K562 (cell line): ENCODE results near the gene RAI1. TPM values are rescaled to one million over a fixed set of nuclear protein-coding genes. Genes with fewer than 3 reads are reported as not detected.

ENCODE experiments used
- ATAC-seq: fragments of 200-7000 bp; cut with Tn5 transposase; 3 replicates; pipeline ENCODE4 v1.9.1; 2020; ENCODE audit warnings: moderate library complexity
- BruUV-seq: library from RNA; stranded (reverse); fragments of 400-500 nt; replicated peaks from 2 replicates; lab custom pipeline; 2021; lab: Mats Ljungman, UMichigan
- CTCF ChIA-PET: fragments of 300-600 bp; formaldehyde crosslinking; extraction: SDS; loops from one replicate; lab custom pipeline; 2021; ENCODE audit warnings: low intra/inter-chr PET ratio; lab: Yijun Ruan, JAX
- POLR2A ChIA-PET: fragments of 300-600, 350-650 bp; sonication (Branson Sonifier 250); formaldehyde crosslinking; extraction: SDS; loops from one replicate; lab custom pipeline; 2021; ENCODE audit warnings: antibody characterized with exemption, inconsistent platforms; lab: Yijun Ruan, JAX
- DNase-seq, 4 experiments: peaks; one replicate each; pipeline versions ENCODE4 v3.0.0 to v3.0.0-alpha.2; 2011 to 2018; ENCODE audit warnings: low spot score in 3 of 4, mixed read lengths in 3 of 4; ENCODE audit errors: extremely low read depth in 1 of 4
- FAIRE-seq: peaks from 2 replicates; lab custom pipeline; 2011; peaks lifted over from hg19 to GRCh38; lab: Jason Lieb, UNC
- H2AFZ ChIP-seq: 2 replicates; pipeline ENCODE4 v1.6.0; 2011; ENCODE audit warnings: low read depth, low read length, control low read depth, inconsistent platforms
- H3K27ac ChIP-seq: fragments of 200-600 bp; 3 replicates; pipeline ENCODE4 v1.8.0; 2011; ENCODE audit warnings: low read depth, mild to moderate bottlenecking, control low read depth, inconsistent platforms, low read length, moderate library complexity, mixed read lengths; ENCODE audit errors: extremely low read depth
- H3K27me3 ChIP-seq, 2 experiments: fragments of 300-600 bp in 1 of 2; 2 replicates in 1 of 2; 3 replicates in 1 of 2; pipeline versions ENCODE4 v1.6.0 to v1.8.0; 2011; ENCODE audit warnings: inconsistent platforms in 2 of 2, low read length in 2 of 2, mild to moderate bottlenecking in 1 of 2, mixed read lengths in 1 of 2, moderate library complexity in 1 of 2; ENCODE audit not compliant: control insufficient read depth in 2 of 2, insufficient read depth in 2 of 2
- H3K36me3 ChIP-seq: fragments of 300-600 bp; 3 replicates; pipeline ENCODE4 v1.8.0; 2011; ENCODE audit warnings: mild to moderate bottlenecking, low read length, inconsistent platforms; ENCODE audit not compliant: control insufficient read depth, insufficient read depth
- H3K4me1 ChIP-seq, 2 experiments: fragments of 200-600 bp in 1 of 2; replicated peaks in 1 of 2; 2 replicates in 1 of 2; 3 replicates in 1 of 2; pipeline versions ENCODE4 v1.5.1 to v1.8.0; 2011; ENCODE audit warnings: inconsistent platforms in 2 of 2, low read length in 2 of 2, mild to moderate bottlenecking in 1 of 2, mixed read lengths in 1 of 2, moderate library complexity in 1 of 2; ENCODE audit not compliant: control insufficient read depth in 2 of 2, insufficient read depth in 2 of 2
- H3K4me2 ChIP-seq: 2 replicates; pipeline ENCODE4 v1.6.1; 2011; ENCODE audit warnings: low read length, control low read depth, inconsistent platforms, mixed read lengths; ENCODE audit not compliant: insufficient read depth
- H3K4me3 ChIP-seq: fragments of 200-600 bp; sonication (generic), shearing (Covaris generic); 2 replicates; pipeline ENCODE4 v1.5.1; 2016; ENCODE audit warnings: control low read depth, inconsistent platforms
- H3K79me2 ChIP-seq: fragments of 200-600 bp; 3 replicates; pipeline ENCODE4 v1.8.0; 2011; ENCODE audit warnings: low read length, inconsistent platforms; ENCODE audit not compliant: control insufficient read depth, insufficient read depth
- H3K9ac ChIP-seq, 2 experiments: 2 replicates each; pipeline versions ENCODE4 v1.6.0 to v1.6.1; 2011; ENCODE audit warnings: low read depth in 2 of 2, low read length in 2 of 2, control low read depth in 1 of 2, inconsistent platforms in 1 of 2, mild to moderate bottlenecking in 1 of 2, mixed read lengths in 1 of 2; ENCODE audit not compliant: insufficient read depth in 1 of 2
- H3K9me1 ChIP-seq: one replicate; pipeline ENCODE4 v1.6.0; 2011; ENCODE audit warnings: inconsistent platforms, mild to moderate bottlenecking, low read length, moderate library complexity; ENCODE audit not compliant: control insufficient read depth, insufficient read depth
- H3K9me3 ChIP-seq: replicated peaks from 2 replicates; pipeline ENCODE4 v1.5.1; 2011; ENCODE audit warnings: low read depth, low read length, inconsistent platforms; ENCODE audit not compliant: control insufficient read depth, insufficient read depth
- H4K20me1 ChIP-seq: replicated peaks from 2 replicates; pipeline ENCODE4 v1.6.1; 2011; ENCODE audit warnings: low read length, inconsistent platforms, mixed read lengths; ENCODE audit not compliant: control insufficient read depth, insufficient read depth
- ARID1B ChIP-seq: fragments of 450-650 bp; IDR thresholded peaks from 2 replicates; pipeline ENCODE4 v1.6.1; 2016; ENCODE audit warnings: antibody characterized with exemption, mild to moderate bottlenecking, inconsistent platforms
- BCOR ChIP-seq: fragments of 450-650 bp; IDR thresholded peaks from 2 replicates; pipeline ENCODE4 v1.6.1; 2016
- BDP1 ChIP-seq: IDR thresholded peaks from 3 replicates; pipeline ENCODE4 v1.6.1; 2011; ENCODE audit not compliant: insufficient read length, insufficient read depth
- BRF2 ChIP-seq: IDR thresholded peaks from 3 replicates; pipeline ENCODE4 v1.6.1; 2011; ENCODE audit warnings: borderline replicate concordance, mild to moderate bottlenecking; ENCODE audit not compliant: insufficient read length, insufficient read depth
- ERF ChIP-seq: fragments of 450-650 bp; formaldehyde crosslinking; IDR thresholded peaks from 2 replicates; pipeline ENCODE4 v1.4.0; 2020; ENCODE audit warnings: mild to moderate bottlenecking, mixed read lengths
- ETS2 ChIP-seq: IDR thresholded peaks from 2 replicates; pipeline ENCODE4 v1.6.1; 2016; ENCODE audit warnings: borderline replicate concordance, missing genetic modification characterization, mild to moderate bottlenecking, moderate library complexity, missing compliant biosample characterization; ENCODE audit not compliant: poor library complexity, severe bottlenecking
- POLR3G ChIP-seq: IDR thresholded peaks from 2 replicates; pipeline ENCODE4 v1.6.1; 2011; ENCODE audit not compliant: insufficient read length, insufficient replicate concordance; ENCODE audit errors: extremely low read depth
- RBM34 ChIP-seq: fragments of 200-400 bp; formaldehyde crosslinking; IDR thresholded peaks from 2 replicates; pipeline ENCODE4 v1.6.1; 2018; ENCODE audit warnings: low read length, borderline replicate concordance; ENCODE audit not compliant: insufficient read depth
- SMAD2 ChIP-seq: fragments of 150-350 bp; IDR thresholded peaks from 2 replicates; pipeline ENCODE4 v1.6.1; 2014; ENCODE audit warnings: low read depth, mild to moderate bottlenecking, low read length
- ZNF121 ChIP-seq: sonication (generic); formaldehyde crosslinking; conservative IDR thresholded peaks from 2 replicates; pipeline ENCODE4 v1.8.0; 2022; ENCODE audit warnings: missing genetic modification reagents
- WGBS: fragments of 100-300 bp; shearing (Covaris generic); methylation state at CpG from one replicate; pipeline ENCODE4 v1.1.6; 2016; ENCODE audit warnings: low coverage, mixed read lengths; ENCODE audit not compliant: insufficient coverage; ENCODE audit errors: missing lambda C conversion rate; 5-methylcytosine and 5-hydroxymethylcytosine counted together
- in situ Hi-C: fragments of 300-500 bp; cut with MboI; formaldehyde crosslinking; loops from 4 replicates; pipeline ENCODE4 v1.15.0; 2018; ENCODE audit warnings: inconsistent platforms, mixed read lengths
- intact Hi-C: fragments of 100-400 bp; cut with micrococcal nuclease; formaldehyde crosslinking; loops from 2 replicates; pipeline ENCODE4 v1.14.2; 2022
- polyA plus RNA-seq, 8 experiments: library from polyadenylated mRNA; depleted of rRNA in 4 of 8; stranded (reverse) in 5 of 8; unstranded in 3 of 8; fragments of >200 nt; fragmentation: Nextera tagmentation in 2 of 8; fragmentation: Illumina TruSeq in 1 of 8; extraction: Ambion mirVana in 2 of 8; extraction: Trizol in 1 of 8; gene quantifications; 2 replicates each; pipeline versions ENCODE4 v1.2.1 to v1.2.3, GENCODE V29; 2011 to 2014; ENCODE audit warnings: inconsistent platforms in 1 of 8, missing spikeins in 1 of 8
- total RNA-seq, 7 experiments: library from RNA; depleted of rRNA in 6 of 7; stranded (reverse); fragments of >200 nt in 6 of 7; fragmentation: Illumina TruSeq in 2 of 7; extraction: Trizol in 2 of 7; gene quantifications; 2 replicates each; pipeline versions ENCODE4 v1.2.1 to v1.2.3, GENCODE V29; 2011 to 2021; ENCODE audit warnings: low replicate concordance in 1 of 7
- TF ChIP-seq, protein P1 (sequence below): fragments of 250-450 bp; sonication (Bioruptor Pico); IDR thresholded peaks from 2 replicates; pipeline ENCODE4 v1.5.0; 2021
- TF ChIP-seq, protein P2 (sequence below), 2 experiments: fragments of 450-650 bp; conservative IDR thresholded peaks; 2 replicates each; pipeline ENCODE4 v1.6.1; 2017; ENCODE audit warnings: mild to moderate bottlenecking in 2 of 2, moderate library complexity in 2 of 2
- TF ChIP-seq, protein P3 (sequence below): fragments of 450-650 bp; formaldehyde crosslinking; IDR thresholded peaks from 2 replicates; pipeline ENCODE4 v1.4.0; 2020; ENCODE audit warnings: mild to moderate bottlenecking, moderate library complexity

The RAI1 gene
- total and polyA plus RNA-seq, 9 of the 15 experiments (the other 6 are each of a cell fraction or from before 2014, with no cell fraction given), result 0.68 to 19.9 (median 5.5) TPM

- intact Hi-C loops, result no loop called here
- Histone ChIP-seq H3K9me3 (no peaks in the 10 kb centered on the region), H2AFZ (no peak overlapping the region), H3K36me3 (peaks cover 8% of the 10 kb centered on the region; the same call in 1 of the 3 replicates), H3K4me1 (peaks cover 0 to 5% of the 10 kb centered on the region in 2 experiments; a peak in 2 of 5 replicates), H3K79me2 (no peaks in the 10 kb centered on the region; the same call in none of the 3 replicates), H4K20me1 (peaks cover 9% of the 10 kb centered on the region; the same call in 1 of the 2 replicates), H3K27ac (no peak overlapping the region), H3K27me3 (no peaks in the 10 kb centered on the region), H3K4me2 (no peak overlapping the region), H3K9ac (no peak overlapping the region; a peak in 1 of 4 replicates), H3K4me3 (no peak overlapping the region), H3K9me1 (peaks cover 4% of the 10 kb centered on the region)
- in situ Hi-C loops, result no loop called here
- ChIA-PET CTCF (interaction anchor here (1.2 kb wide), 1 partner anchor 130 kb away, joined by 7 read pairs; no protein-coding TSS in a partner anchor), POLR2A (interaction anchor here (0.6 kb wide), 1 partner anchor 15 kb away, joined by 3 read pairs; no protein-coding TSS in a partner anchor)
- DNase-seq, result no peak
- FAIRE-seq, result no peak
- no peak for ATAC-seq
- no TSS peak for BruUV-seq
- WGBS, result 90% methylated on average over 14 of the region's 14 CpGs
- TF ChIP-seq BRF2 (no peak), ERF (no peak), POLR3G (no peak), ZNF121 (CRISPR knock-in tag) (no peak), SMAD2 (no peak), BCOR (no peak), ETS2 (tag) (no peak), ARID1B (no peak), RBM34 (no peak), BDP1 (no peak)
- TF ChIP-seq, protein P1, sequence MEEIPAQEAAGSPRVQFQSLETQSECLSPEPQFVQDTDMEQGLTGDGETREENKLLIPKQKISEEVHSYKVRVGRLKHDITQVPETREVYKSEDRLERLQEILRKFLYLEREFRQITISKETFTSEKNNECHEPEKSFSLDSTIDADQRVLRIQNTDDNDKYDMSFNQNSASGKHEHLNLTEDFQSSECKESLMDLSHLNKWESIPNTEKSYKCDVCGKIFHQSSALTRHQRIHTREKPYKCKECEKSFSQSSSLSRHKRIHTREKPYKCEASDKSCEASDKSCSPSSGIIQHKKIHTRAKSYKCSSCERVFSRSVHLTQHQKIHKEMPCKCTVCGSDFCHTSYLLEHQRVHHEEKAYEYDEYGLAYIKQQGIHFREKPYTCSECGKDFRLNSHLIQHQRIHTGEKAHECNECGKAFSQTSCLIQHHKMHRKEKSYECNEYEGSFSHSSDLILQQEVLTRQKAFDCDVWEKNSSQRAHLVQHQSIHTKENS (CRISPR knock-in tag), result no peak
- TF ChIP-seq, protein P2, sequence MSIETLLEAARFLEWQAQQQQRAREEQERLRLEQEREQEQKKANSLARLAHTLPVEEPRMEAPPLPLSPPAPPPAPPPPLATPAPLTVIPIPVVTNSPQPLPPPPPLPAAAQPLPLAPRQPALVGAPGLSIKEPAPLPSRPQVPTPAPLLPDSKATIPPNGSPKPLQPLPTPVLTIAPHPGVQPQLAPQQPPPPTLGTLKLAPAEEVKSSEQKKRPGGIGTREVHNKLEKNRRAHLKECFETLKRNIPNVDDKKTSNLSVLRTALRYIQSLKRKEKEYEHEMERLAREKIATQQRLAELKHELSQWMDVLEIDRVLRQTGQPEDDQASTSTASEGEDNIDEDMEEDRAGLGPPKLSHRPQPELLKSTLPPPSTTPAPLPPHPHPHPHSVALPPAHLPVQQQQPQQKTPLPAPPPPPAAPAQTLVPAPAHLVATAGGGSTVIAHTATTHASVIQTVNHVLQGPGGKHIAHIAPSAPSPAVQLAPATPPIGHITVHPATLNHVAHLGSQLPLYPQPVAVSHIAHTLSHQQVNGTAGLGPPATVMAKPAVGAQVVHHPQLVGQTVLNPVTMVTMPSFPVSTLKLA (conservative IDR thresholded peaks at IDR 0.05), result no peak
- TF ChIP-seq, protein P3, sequence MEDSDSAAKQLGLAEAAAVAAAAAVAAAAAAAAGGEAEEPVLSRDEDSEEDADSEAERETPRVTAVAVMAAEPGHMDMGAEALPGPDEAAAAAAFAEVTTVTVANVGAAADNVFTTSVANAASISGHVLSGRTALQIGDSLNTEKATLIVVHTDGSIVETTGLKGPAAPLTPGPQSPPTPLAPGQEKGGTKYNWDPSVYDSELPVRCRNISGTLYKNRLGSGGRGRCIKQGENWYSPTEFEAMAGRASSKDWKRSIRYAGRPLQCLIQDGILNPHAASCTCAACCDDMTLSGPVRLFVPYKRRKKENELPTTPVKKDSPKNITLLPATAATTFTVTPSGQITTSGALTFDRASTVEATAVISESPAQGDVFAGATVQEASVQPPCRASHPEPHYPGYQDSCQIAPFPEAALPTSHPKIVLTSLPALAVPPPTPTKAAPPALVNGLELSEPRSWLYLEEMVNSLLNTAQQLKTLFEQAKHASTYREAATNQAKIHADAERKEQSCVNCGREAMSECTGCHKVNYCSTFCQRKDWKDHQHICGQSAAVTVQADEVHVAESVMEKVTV (CRISPR knock-in tag), result no peak
Observed at GRCh38 chr17:17730250-17730935, 49.1 kb downstream of the RAI1 start.
